ENCODE measurements around the gene TNS3.

- TF ChIP-seq, protein P1, sequence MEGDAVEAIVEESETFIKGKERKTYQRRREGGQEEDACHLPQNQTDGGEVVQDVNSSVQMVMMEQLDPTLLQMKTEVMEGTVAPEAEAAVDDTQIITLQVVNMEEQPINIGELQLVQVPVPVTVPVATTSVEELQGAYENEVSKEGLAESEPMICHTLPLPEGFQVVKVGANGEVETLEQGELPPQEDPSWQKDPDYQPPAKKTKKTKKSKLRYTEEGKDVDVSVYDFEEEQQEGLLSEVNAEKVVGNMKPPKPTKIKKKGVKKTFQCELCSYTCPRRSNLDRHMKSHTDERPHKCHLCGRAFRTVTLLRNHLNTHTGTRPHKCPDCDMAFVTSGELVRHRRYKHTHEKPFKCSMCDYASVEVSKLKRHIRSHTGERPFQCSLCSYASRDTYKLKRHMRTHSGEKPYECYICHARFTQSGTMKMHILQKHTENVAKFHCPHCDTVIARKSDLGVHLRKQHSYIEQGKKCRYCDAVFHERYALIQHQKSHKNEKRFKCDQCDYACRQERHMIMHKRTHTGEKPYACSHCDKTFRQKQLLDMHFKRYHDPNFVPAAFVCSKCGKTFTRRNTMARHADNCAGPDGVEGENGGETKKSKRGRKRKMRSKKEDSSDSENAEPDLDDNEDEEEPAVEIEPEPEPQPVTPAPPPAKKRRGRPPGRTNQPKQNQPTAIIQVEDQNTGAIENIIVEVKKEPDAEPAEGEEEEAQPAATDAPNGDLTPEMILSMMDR (IDR thresholded peaks at IDR 0.05): no peak
- TF ChIP-seq POLR2A (IDR thresholded peaks at IDR 0.05) (no peak), EP300 (IDR thresholded peaks at IDR 0.05) (no peak)
Measured at GRCh38 chr7:47281161-47281560, 300.8 kb downstream of the TNS3 start.
